ENCODE results near the gene MYRF. TPM values are rescaled to one million over a fixed set of nuclear protein-coding genes. Genes with fewer than 3 reads are reported as not detected.

The MYRF gene
- total RNA-seq, 2 donors from 2014 or later: 33.2 to 47.5 TPM

- Histone ChIP-seq H3K27me3 (no peaks in the 10 kb centered on the region), H3K4me1 (peaks cover 4% of the 10 kb centered on the region), H3K4me3 (no peak overlapping the region), H3K27ac (no peak overlapping the region), H3K9me3 (no peaks in the 10 kb centered on the region), H3K36me3 (replicated peaks in 1 of 2; ENCODE audit: insufficient read depth in 1 of 2, low read depth in 2 of 2) (peaks cover 0 to 39% of the 10 kb centered on the region in 2 donors)
- intact Hi-C loops (cut with DNase I): loop anchor here (5.0 kb wide), 1 partner anchor 41 kb away; no protein-coding TSS in a partner anchor
- DNase-seq (no peak), ATAC-seq (no peak)
- TF ChIP-seq CTCF (IDR thresholded peaks at IDR 0.05) (no peak), POLR2A (IDR thresholded peaks at IDR 0.05) (no peak)
- 77% methylated on average over 11 of the region's 11 CpGs; no CpG with 5 or more reads in 1 of the 2 donors for WGBS, 2 donors
Observed at GRCh38 chr11:61782841-61783240, 30.4 kb downstream of the MYRF start.

- WGBS, 2 donors: 75 to 77% methylated on average over 11 to 13 of the region's 13 CpGs
- intact Hi-C loops (cut with DNase I): loop anchor here (5.0 kb wide), 1 partner anchor 42 kb away; no protein-coding TSS in a partner anchor
Observed at GRCh38 chr11:61783717-61784505, 31.5 kb downstream of the MYRF start.

GRCh38 chr11:61784506-61784805, 32.0 kb downstream of the MYRF start:
- H3K36me3 ChIP-seq (replicated peaks in 1 of 2; ENCODE audit: insufficient read depth in 1 of 2, low read depth in 2 of 2): peaks cover 0 to 49% of the 10 kb centered on the region in 2 donors
- H3K4me3 ChIP-seq: no peak overlapping the region
- no peak for TF ChIP-seq POLR2A (IDR thresholded peaks at IDR 0.05)
- TF ChIP-seq CTCF (IDR thresholded peaks at IDR 0.05): no peak
- H3K4me1 ChIP-seq: peaks cover 3% of the 10 kb centered on the region
- WGBS, 2 donors: 70 to 76% methylated on average over 6 to 7 of the region's 7 CpGs
- no peak overlapping the region for H3K27ac ChIP-seq
- ATAC-seq: no peak
- no peaks in the 10 kb centered on the region for H3K27me3 ChIP-seq
- no peak for DNase-seq
- intact Hi-C loops (cut with DNase I): loop anchor here (5.0 kb wide), 1 partner anchor 42 kb away; no protein-coding TSS in a partner anchor
- H3K9me3 ChIP-seq: no peaks in the 10 kb centered on the region

More at GRCh38 chr11:61783717-61784505, 31.5 kb downstream of the MYRF start:
- ATAC-seq (no peak), DNase-seq (no peak)
- Histone ChIP-seq H3K4me1 (no peaks in the 10 kb centered on the region), H3K27me3 (no peaks in the 10 kb centered on the region), H3K4me3 (no peak overlapping the region), H3K9me3 (no peaks in the 10 kb centered on the region), H3K27ac (no peak overlapping the region), H3K36me3 (replicated peaks in 1 of 2; ENCODE audit: insufficient read depth in 1 of 2, low read depth in 2 of 2) (peaks cover 0 to 44% of the 10 kb centered on the region in 2 donors)
- no peak for TF ChIP-seq CTCF (IDR thresholded peaks at IDR 0.05)
- no peak for TF ChIP-seq POLR2A (IDR thresholded peaks at IDR 0.05)

GRCh38 chr11:61785837-61786402, 33.5 kb downstream of the MYRF start:
- intact Hi-C loops (cut with DNase I): no loop called here
- DNase-seq: no peak
- Histone ChIP-seq H3K36me3 (replicated peaks in 1 of 2; ENCODE audit: insufficient read depth in 1 of 2, low read depth in 2 of 2) (peaks cover 0 to 49% of the 10 kb centered on the region in 2 donors), H3K4me3 (no peak overlapping the region), H3K27me3 (no peaks in the 10 kb centered on the region), H3K9me3 (no peaks in the 10 kb centered on the region), H3K27ac (no peak overlapping the region), H3K4me1 (peaks cover 9% of the 10 kb centered on the region)
- no peak for TF ChIP-seq POLR2A (IDR thresholded peaks at IDR 0.05)
- TF ChIP-seq CTCF (IDR thresholded peaks at IDR 0.05): no peak
- no peak for ATAC-seq
- WGBS, 2 donors: 83% methylated on average over 4 to 11 of the region's 11 CpGs
